ELF-1 (cell line): ENCODE measurements around the gene HOXA1.

Source experiments
- DNase-seq: peaks from one replicate; pipeline ENCODE4 v3.0.0-alpha.2; 2016; ENCODE audit warnings: low read depth, low spot score

HOXA1 gene

DNA sequence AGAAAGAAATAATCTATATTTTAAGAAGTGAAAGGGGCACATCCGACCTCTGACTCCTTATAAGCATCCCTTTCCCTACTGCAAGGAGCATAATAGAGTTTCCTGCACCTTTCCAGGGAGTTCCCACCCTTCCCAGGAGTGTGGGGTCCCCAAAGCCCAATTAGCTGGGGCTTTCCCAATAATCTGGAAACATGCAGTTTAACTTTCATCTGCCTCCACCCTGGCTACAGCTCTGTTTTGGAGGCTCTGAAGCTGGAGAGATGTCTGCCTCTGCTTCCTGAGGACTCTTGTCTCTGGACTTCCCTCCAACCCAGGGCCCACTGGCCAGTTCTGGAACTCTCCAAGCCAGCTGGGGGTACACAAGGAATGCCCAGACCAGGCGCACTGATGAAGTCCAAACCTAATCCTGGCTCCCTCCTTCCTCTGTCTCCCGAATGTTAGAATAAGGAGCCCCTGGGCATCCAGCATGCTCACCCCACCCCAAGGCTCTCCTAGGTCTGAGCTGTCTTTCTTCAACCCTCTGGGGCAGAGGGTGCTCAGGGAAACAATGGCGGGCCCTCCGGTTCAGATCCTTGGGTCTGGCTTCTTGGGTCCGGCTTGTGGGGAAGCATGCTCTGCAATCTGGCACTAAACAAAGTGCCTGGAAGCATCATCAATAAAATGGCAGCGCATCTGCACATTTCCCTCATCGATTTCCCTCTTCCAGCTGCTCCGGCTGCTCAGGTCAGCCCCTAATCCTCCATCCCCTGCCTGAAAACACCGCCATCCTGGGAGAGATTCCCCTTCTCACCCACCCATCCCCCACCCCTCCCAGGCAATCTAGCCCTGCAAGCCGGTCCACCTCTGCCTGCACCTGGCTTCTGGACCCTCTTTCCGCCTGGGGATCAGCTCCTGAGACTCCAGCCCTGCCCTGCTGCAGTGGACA lies 21.4 kb upstream of the HOXA1 start:
- peak; percentile 59 for DNase-seq

DNA sequence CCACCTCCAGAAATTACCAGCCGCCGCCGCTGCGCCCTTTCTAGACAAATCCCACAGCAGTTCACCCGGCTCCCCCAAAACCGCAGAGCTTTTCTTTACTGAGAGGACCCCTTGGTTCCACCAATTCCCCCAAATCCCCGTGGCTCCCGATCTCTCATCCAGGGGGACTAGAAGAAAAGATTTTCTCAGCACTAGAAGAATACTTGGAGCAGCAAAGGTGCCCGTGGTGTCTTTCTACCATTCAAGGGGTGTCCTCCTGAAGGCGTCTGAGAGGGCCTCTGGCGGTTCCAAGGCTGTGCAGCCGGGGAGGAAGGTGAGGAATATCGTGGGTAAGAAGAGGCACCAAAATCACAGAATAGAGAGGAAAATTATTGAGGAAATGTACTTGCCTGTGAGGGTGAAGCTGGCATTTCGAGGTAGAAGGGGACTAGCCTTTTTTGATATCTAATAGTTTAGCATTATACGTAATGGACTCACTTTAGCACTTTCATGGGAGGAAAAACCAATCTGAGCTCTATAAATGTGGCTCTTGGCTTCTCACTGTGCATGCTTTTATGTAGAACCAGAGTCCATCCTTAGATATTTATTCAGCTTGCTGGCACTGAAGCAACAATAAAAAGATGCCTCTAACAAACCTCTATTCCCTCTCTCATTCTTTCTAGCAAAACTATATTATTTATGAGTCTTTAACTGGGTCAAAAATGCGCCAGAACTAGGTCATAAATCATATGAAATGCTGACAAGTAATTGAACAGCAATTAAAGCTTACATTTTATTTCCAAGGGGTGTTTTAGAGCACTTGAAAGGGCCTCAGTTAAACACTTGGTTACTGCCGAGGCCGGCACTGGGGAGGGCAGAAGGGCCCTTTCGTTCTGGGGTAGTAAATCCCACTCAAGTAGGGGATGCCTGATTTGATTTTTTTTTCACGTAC lies 20.5 kb upstream of the HOXA1 start:
- no peak for DNase-seq

DNA sequence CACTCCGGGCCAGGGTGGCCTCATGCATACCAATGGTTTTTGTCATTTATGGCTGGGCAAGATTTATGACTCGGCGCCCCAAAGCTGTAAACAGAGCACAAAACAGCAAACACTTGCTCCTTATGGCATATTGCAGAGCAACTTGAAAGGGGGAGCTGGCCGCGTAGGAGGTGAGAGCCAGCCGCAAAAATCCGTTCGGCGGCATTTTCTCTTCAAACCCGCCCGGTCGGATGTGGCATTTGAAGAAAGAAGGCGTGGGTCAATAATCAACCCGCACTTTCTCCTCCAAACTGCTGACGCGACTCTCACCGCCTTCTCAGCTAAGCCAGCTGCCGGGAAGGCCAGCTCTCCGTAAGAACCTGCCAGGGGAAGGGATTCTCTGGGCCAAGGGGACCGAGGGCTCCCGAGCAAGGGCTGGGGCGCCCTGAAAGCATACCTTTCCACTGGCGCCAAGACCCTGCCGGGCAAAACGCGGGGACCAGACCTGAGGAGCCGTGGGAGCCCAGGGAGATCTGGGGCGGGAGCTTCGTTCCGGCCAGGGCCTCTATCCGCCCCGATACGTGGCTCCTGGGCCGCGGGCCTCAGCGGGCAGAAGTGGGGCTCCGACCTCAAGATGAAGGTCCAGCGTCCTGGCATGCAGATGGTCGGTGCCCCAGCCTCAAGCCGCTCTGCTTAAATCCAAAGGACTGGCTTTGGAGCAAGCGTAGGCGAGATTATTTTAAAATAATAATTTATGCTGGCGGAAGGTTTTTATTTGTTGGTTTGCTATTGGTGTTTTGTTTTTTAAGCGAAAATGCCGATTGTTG lies 19.6 kb upstream of the HOXA1 start:
- peak; percentile 87 for DNase-seq

DNA sequence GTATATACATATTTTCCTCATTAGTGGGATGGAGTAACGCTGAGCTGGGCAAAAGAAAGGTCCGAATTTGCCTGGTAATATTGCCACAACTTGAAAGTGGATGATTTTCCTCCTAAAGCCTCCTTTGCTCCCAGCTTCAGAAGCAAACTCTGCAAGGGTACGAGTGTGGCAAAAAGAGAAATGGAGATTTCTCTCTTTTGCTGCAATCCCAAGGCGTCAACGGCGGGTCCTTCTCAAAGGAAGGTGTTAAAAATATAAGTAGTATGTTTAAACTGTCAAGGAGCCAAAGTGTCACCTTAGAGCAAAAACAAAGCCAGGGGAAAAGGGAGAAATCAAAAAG lies 19.1 kb upstream of the HOXA1 start:
- DNase-seq, result no peak

DNA sequence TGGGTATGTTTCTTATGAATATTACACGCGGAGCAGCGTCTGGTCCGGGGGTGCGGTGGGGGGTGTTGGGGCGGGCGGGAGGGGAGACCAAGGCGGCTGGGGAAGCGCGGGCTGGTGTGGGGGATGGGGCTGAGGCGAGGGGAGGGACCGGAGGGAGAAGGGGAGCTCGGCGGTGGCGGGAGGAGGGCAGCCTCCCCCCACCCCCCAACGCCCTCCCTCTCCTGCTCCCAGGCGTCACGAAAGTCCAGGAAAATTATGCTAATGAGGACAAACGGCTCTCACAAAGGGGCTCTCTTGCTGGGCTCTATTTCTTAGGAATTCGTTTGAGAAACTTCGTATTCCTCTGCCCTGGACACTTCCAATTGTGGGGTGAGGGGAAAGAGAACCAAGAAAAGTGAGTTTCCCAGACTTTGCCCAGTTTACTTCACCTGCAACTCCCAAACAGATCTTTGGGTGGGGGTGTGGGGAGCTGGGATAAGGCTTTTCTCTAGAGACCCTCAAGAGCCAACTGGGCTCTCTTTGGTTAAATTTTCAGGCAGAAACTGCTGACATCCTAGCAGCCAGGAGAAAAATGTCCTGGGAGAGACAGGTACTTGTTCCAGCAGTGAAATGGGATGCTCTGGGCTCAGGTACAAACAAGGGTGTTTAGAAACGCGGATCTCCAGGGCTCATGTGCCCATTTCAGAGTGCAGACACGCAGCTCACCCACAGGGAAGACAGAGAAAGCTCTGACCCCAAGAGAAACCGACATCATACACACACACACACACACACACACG lies 18.4 kb upstream of the HOXA1 start:
- peak; percentile 56 for DNase-seq

DNA sequence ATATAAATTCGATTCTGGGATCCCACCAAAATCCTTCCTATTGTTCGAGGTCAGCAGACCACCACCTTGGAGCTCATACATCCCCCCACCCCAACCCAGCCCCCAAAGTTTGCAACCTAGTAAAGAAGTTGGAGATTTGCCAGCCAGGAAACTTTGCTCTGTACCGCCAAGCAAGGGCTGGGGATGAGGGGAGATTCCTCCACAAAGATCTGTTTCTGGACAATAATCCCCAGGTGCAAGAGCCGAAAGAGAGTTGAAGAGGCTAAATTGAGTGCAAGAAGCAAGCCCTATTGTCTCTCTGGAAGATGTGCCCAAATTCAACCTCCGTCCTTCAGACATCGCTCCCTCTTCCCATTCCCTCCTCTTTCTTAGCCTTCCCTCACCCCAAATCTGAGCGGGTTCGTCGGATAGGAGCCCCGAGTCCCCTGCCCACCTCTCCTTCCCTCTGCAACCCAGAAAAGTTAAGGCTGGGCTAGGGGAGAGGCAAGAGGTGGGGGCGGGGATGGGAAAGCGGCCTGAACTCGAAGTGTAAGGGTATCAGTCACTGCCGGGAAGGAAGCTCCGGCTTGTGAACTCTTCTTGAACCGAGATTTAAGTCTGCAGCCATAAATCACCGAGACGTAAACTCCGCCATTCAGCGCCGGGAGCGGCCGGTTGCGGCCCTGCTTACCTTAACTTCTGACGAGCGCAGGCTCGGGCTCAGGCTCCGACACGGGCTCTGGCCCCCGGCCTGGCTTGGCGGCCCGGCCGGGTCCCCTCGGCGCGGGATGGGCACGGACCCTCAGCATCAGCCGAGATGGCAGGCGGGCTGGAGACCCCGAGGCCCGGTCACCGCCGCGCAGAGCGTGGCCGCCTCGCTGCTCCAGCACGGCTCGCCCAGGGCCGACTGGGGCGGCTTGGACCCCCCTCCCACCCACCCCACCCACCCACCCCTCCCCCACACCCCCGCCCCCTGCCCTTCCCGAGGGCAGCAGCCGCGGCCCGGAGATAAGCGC lies 17.5 kb upstream of the HOXA1 start:
- DNase-seq, result peak; percentile 93

DNA sequence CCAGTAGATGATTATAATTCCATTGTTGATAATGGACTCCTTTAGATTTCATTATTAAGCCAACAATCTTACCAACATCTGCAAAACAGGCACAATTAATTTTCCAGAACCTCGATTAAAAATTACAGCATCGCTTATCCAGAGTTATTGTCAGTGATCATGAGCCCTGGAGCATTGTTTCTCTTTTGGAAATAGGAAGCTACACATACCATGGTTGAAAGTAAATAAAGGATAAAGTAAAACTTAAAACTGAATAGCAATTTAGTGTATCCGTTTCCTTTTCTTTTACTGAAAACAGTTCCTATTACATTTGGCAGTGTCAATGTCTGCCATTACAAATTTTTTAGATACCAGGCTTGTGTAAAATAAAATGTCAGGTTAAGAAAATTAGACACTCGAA lies 16.6 kb upstream of the HOXA1 start:
- no peak for DNase-seq

DNA sequence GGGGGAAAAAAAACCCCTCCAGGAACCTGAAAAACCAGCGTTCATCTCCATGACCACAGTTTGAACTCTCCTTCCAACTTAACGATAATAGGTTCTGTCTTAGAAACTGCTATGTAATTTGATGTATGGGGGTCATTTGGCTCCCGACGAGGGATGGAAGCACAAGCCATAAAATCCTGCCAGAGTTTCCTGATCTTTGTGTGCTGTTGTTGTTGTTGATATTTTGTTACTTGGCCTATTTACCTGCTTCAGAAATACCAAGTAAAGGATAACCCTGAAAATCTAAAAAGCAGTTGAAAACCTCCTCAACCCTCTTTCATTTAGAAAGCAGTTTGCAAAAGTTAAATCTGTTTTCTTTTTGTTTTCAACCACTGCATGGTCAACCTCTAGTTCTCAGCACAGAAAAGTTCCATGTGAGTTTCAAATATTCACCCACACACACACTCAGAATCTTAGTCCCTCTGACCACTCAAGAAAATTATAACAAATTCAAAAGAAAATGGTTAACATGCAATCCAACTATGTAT lies 16.0 kb upstream of the HOXA1 start:
- DNase-seq, result peak; percentile 50

DNA sequence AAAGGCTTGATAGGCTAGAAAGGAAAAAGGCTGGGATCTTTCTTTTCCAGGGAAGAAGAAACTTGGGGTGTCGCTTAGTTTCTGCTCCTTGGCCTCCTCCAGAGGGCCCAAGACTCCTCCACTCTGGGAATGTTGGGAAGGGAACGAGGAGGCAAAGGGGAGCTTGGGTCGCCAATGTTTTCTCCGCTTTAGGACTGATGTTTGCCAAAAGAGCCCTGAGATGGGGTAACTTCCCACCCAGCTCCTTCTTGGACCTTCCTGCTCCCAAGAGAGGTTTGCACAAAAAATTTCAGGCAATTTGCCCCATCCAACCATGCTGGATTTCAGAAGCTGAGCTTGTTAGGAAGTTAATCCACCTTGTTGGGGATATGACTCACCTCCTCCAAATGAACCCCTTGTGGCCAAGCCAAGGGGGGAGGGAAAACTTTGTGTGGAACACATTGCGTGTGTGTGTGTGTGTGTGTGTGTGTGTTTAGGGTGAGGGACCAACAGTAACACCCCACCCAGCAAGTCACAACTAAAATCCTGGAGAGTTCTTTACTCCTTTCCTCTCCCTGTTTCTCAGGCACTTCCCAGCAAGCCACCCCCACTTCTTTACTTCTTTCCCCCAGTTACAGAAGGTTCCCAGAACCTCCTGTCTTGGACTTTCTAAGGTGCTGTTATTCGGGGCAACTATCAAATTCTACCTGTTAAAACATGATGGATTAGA lies 15.4 kb upstream of the HOXA1 start:
- peak; percentile 31 for DNase-seq

DNA sequence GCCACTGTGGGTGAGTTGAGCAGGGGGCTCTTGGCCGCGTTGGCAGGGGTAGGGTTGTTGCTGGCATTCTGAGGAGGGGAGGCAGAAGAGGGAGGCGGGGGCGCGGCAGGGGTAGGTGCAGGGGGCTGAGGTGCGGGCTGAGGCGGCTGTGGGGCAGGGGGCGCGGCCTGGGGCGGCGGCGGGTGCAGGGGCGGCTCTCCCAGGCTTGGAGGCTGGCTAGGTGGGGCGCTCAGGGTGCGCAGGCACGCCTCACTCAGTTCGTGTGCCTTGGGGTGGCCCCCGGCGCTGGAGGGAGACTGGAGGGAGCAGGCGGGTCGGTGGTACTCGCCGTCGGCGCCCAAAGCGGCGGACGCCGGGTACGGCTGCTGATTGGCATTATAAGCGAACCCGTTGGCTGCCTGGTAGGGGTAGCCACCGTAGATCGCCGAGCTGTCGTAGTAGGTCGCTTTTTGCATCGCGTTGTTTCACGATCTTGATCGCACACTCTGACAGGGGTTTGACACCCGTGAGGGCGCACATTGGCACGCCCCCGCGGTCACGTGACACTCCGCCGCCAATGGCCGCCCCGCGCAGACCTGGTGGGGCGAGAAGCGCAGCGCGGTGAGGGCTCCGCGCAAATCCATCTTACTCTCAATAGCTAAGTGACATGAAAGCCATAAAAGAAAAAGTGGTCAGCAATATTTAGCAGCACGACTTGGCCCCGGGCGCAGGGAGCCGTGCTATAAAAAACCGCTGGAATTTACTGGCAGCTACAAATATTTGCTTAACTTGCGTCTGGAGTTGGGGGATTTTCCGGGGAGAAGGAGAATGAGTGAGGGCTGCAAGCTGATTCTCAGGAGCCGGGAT lies 14.6 kb upstream of the HOXA1 start:
- peak; percentile 89 for DNase-seq

DNA sequence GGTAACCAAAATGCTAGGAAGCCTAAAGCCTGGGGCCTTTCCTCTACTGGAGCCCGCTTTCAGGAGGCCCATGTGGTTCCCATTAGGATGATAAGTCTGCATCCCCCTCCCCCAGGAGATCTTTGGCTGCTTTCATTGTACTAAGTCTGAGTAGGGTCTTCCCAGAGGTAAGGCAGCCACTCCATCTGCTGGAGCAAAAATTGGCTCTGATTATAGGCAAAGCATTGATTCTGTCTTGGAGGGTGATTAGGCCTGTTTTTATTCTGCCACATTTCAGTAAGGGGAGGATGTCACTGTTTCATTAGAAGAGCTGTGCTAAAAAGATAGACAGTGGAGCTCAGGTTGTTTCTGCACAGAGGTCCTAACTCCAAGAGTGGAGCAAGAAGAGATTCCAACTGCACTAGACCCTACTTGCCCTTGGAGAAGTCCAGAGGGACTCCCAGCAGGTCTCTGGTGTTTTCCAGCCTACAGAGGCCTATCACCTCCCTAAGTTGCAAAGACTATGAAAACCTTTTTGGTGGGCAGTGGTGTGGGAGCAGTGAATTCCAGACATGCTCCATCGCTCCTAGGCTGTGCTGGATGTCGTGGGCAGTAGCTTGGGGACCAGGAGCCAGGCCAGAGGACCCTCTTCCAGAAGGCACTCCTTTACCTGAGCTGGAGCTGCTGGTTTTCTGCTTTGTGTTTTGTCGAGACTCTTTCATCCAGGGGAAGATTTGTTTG lies 13.8 kb upstream of the HOXA1 start:
- peak; percentile 2 for DNase-seq

DNA sequence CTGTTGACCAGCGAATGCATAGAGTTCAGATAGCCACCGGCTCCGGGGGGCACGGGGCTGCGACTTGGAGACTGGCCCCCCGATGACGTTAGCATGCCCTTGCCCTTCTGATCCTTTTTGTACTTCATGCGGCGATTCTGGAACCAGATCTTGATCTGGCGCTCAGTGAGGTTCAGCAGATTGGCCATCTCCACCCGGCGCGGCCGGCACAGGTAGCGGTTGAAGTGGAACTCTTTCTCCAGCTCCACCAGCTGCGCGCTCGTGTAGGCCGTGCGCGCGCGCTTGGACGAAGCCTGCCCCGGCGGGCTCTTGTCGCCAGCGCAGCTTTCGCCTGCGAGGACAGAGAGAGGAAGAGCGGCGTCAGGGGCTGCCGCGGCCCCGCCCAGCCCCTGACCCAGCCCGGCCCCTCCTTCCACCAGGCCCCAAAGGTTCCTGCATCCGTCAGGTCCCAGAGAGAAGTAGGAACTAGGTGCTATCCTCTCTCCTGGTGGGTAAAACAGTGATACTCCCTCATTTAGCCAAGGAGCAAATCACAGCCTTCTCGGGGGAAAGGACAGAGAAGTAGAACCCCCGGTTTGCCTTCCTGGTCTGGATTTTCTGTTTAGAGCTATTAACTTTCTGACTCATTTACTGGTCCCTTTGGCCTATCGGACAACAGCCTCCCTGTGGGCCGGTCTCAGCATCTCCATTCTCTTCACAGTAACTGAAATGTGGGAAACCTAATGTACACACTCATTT lies 12.8 kb upstream of the HOXA1 start:
- peak; percentile 87 for DNase-seq

DNA sequence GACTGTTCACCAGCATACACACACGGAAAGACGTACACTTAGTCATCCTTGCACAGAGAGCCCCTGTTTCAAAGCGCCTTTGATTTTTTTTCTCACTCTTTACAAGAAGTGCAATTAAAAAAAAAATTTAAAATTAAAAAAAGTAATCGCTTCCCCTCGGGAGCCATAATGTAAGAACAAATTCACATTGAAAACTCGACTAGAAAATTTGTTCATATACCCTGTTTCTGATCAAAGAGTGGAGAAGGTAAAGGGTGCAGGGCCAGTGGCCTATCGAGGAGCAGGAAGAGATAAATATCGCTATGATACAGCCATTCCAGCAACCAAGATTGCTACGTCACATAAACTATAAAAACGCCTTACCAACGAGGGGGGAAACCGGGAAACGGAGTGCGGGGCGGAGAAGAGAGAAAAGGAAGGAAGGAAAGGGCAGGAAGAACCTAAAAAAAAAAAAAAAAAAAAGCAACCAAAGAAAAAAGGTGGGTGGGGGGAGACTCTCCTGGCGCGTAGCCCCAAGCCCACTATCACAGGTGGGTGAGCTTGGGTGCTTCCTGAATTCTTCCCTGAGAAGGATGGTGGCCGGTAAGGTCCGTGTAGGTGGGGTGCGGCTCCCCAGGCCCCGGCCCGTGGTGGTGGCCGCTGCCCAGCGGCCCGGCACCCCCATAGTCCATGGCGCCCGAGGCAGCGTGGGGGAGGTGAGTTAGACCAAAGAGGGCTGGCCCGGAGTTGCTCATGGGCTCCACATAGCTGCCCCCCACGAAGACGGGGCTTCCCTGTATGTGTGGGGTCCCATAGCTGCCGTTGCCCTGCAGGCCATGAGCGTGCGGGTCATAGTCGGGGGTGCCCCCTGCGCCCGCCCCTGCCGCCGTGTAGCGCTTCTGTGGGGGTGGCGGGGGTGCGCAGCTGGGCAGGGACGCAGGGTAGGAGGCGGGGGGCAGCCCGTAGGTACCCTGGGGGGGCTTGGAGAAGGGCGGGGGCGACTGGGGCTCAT lies 11.9 kb upstream of the HOXA1 start:
- peak; percentile 5 for DNase-seq

DNA sequence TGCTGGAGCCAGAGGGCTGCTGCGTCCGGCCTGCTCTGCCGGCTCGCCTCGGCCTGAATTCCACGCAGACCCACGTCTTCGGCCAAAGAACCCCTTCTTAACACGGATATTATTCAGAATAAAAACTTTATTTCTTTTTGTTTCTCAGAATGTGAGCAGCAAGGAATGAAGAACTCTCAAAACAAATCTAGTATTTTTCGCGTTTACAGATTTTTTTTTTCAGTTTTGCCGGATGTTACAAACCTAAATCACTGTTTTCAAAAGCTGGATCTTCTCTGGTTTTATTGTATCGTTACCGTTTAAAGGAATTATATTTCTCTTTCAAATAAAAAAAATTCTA lies 11.1 kb upstream of the HOXA1 start:
- no peak for DNase-seq

DNA sequence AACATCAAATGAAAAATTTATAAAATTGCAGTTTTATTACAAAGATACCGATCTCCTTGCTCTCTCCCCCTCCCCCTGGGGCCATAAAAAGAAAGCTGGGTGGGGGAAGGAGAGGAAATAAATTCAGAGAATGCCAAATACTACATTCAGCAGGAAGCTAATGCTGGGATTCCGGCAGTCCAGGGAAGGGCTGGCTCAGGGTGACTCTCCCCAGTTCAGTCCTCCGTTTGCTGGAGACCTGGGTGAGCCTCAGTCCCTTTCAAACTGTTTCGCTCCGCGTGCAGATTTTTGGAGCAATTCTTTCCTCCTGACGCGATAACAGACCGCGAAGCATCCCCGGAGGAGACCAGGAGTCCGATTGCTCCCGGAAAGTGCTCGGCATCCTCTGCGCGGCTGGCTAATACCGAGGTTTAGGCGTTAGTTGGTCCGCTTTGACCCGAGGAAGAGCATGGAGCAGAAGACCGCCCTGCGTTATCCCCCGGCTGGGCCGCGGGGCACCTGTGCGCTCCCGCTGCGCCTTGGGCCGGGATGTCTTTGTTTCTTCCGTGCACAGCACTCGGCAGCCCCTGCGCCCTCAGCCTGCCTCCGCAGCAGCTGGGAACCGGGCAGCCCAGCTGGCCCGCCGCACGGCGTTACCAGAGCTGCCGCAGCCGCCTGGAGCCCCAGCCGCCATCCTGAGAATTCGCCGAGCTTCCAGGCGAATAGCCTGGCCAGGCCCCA lies 10.5 kb upstream of the HOXA1 start:
- DNase-seq, result peak; percentile 91
